Tibial nerve (tissue), 4 donors: ENCODE results near the gene IFT172. TPM values are rescaled to one million over a fixed set of nuclear protein-coding genes. Genes with fewer than 3 reads are reported as not detected.

Experiments
- DNase-seq, 2 donors: peaks; one replicate each; pipeline ENCODE4 v3.0.0-alpha.2; 2019; ENCODE audit warnings: low spot score in 2 of 2
- H3K27ac ChIP-seq, 4 donors: fragments of 200-600 bp; sonication (generic) in 3 of 4; one replicate each; pipeline ENCODE4 v1.5.1; 2017 to 2019; ENCODE audit warnings: mild to moderate bottlenecking in 1 of 4
- H3K27me3 ChIP-seq, 2 donors: fragments of 200-600 bp; sonication (generic) in 1 of 2; one replicate each; pipeline versions ENCODE4 v1.5.1 to v1.6.0; 2017 to 2019
- H3K36me3 ChIP-seq, 3 donors: fragments of 200-600 bp; sonication (generic); one replicate each; pipeline ENCODE4 v1.5.1; 2018 to 2019
- H3K4me1 ChIP-seq, 4 donors: fragments of 200-600 bp; sonication (generic) in 3 of 4; one replicate each; pipeline ENCODE4 v1.5.1; 2017 to 2019
- H3K4me3 ChIP-seq, 4 donors: fragments of 200-600 bp; sonication (generic) in 3 of 4; one replicate each; pipeline ENCODE4 v1.5.1; 2017 to 2019; ENCODE audit warnings: mild to moderate bottlenecking in 1 of 4, moderate library complexity in 1 of 4
- H3K9me3 ChIP-seq, 4 donors: fragments of 200-600 bp; sonication (generic) in 3 of 4; one replicate each; pipeline ENCODE4 v1.5.1; 2017 to 2019
- CTCF ChIP-seq, 5 experiments: fragments of 200-600 bp in 3 of 5; fragments of 450-650 bp in 2 of 5; sonication (generic) in 3 of 5; IDR thresholded peaks; one replicate each; pipeline ENCODE4 v1.5.1; 2016 to 2019; ENCODE audit warnings: antibody characterized with exemption in 5 of 5, mild to moderate bottlenecking in 3 of 5, moderate library complexity in 2 of 5
- EP300 ChIP-seq, 2 donors: sonication (generic); formaldehyde crosslinking; IDR thresholded peaks; one replicate each; pipeline ENCODE4 v1.6.1; 2017; ENCODE audit warnings: antibody characterized with exemption in 2 of 2, mild to moderate bottlenecking in 1 of 2
- POLR2A ChIP-seq, 2 donors: fragments of 450-650 bp; IDR thresholded peaks; one replicate each; pipeline ENCODE4 v1.6.1; 2017; ENCODE audit warnings: antibody characterized with exemption in 2 of 2, mild to moderate bottlenecking in 2 of 2, moderate library complexity in 2 of 2
- WGBS, 2 donors: methylation state at CpG; one replicate each; pipeline ENCODE4 v1.1.5; 2018; 5-methylcytosine and 5-hydroxymethylcytosine counted together
- small RNA-seq: library from RNA; depleted of rRNA; stranded (forward); fragments of <200 nt; gene quantifications from one replicate; pipeline ENCODE3, GENCODE V24; 2016
- total RNA-seq, 4 donors: library from RNA; depleted of rRNA; stranded (reverse); fragments of >200 nt; gene quantifications; one replicate each; pipeline ENCODE4 v1.1.0, GENCODE V29; 2016

Gene IFT172
- total RNA-seq, 4 donors from 2014 or later, result 27.8 to 61.4 (median 40.9) TPM

- WGBS, 2 donors, result 0 to 1% methylated on average over 33 of the region's 33 CpGs
- Histone ChIP-seq H3K9me3 (no peaks in the 10 kb centered on the region), H3K27me3 (no peaks in the 10 kb centered on the region), H3K4me3 (peak overlapping the region; percentile 78 to 99 (median 98)), H3K4me1 (peaks cover 0 to 35% (median 6%) of the 10 kb centered on the region in 4 donors), H3K36me3 (peaks cover 0 to 15% (median 0%) of the 10 kb centered on the region in 3 donors), H3K27ac (peak overlapping the region; percentile 23 to 88 (median 81))
- no peak for TF ChIP-seq CTCF (IDR thresholded peaks at IDR 0.05)
- no peak for TF ChIP-seq EP300 (IDR thresholded peaks at IDR 0.05)
- TF ChIP-seq POLR2A (IDR thresholded peaks at IDR 0.05), result no peak
- no peak for DNase-seq
Measured at GRCh38 chr2:27408601-27409320, 80.8 kb downstream of the IFT172 start.

GRCh38 chr2:27407798-27408491 is 81.6 kb downstream of the IFT172 start:
- peak in 1 of 2 donors; percentile 16 for DNase-seq
- Histone ChIP-seq H3K4me1 (peaks cover 0 to 36% (median 6%) of the 10 kb centered on the region in 4 donors), H3K36me3 (peaks cover 0 to 15% (median 0%) of the 10 kb centered on the region in 3 donors), H3K9me3 (no peaks in the 10 kb centered on the region), H3K27ac (no peak overlapping the region), H3K27me3 (no peaks in the 10 kb centered on the region), H3K4me3 (peak overlapping the region in 3 of 4 donors; percentile 96 to 99 (median 99))
- TF ChIP-seq CTCF (IDR thresholded peaks at IDR 0.05) (peak; percentile 12 to 46 (median 33)), EP300 (IDR thresholded peaks at IDR 0.05) (no peak)
- 50 to 52% methylated on average over 16 of the region's 16 CpGs for WGBS, 2 donors

GRCh38 chr2:27400348-27401135 is 89.0 kb downstream of the IFT172 start:
- WGBS, 2 donors, result 97 to 98% methylated on average over 2 of the region's 2 CpGs
- TF ChIP-seq CTCF (IDR thresholded peaks at IDR 0.05), result no peak
- no peak for TF ChIP-seq POLR2A (IDR thresholded peaks at IDR 0.05)
- TF ChIP-seq EP300 (IDR thresholded peaks at IDR 0.05), result no peak
- Histone ChIP-seq H3K4me3 (no peak overlapping the region), H3K27me3 (no peaks in the 10 kb centered on the region), H3K36me3 (peaks cover 0 to 6% (median 0%) of the 10 kb centered on the region in 3 donors), H3K9me3 (no peaks in the 10 kb centered on the region), H3K4me1 (peaks cover 0 to 3% (median 1%) of the 10 kb centered on the region in 4 donors), H3K27ac (no peak overlapping the region)
- no peak for DNase-seq

GRCh38 chr2:27398962-27399361 is 90.6 kb downstream of the IFT172 start:
- no peak for TF ChIP-seq POLR2A (IDR thresholded peaks at IDR 0.05)
- no peak for TF ChIP-seq EP300 (IDR thresholded peaks at IDR 0.05)
- no peak for TF ChIP-seq CTCF (IDR thresholded peaks at IDR 0.05)
- H3K9me3 ChIP-seq, result no peaks in the 10 kb centered on the region
- H3K4me3 ChIP-seq, result no peak overlapping the region
- H3K36me3 ChIP-seq, result no peaks in the 10 kb centered on the region
- H3K27me3 ChIP-seq, result no peaks in the 10 kb centered on the region
- H3K27ac ChIP-seq, result no peak overlapping the region
- peaks cover 0 to 3% (median 1%) of the 10 kb centered on the region in 4 donors for H3K4me1 ChIP-seq
- 97 to 98% methylated on average over 5 of the region's 5 CpGs for WGBS, 2 donors
- no peak for DNase-seq

Small RNAs within 50 kb of the gene (small RNA-seq; reads per million reads assigned to genes)
- gene RNU6-986P, result not detected

Other genes with a start within 250 kb of the IFT172 start
- gene SLC30A3, start 226.7 kb downstream of the IFT172 start, total RNA-seq, result under 1 TPM in 1 of 4 donors, not detected in 3; 0.44 TPM
- gene DNAJC5G, start 214.3 kb downstream of the IFT172 start, total RNA-seq, result 1 to 10 TPM in 1 of 4 donors, not detected in 3; 2.5 TPM
- 1 to 10 TPM in 2 of 4 donors, under 1 TPM in 2; 0.21 to 2.7 (median 1.3) TPM for gene TRIM54, start 207.3 kb downstream of the IFT172 start, total RNA-seq
- gene UCN, start 181.3 kb downstream of the IFT172 start, total RNA-seq, result 10 to 100 TPM; 14.9 to 24.0 (median 16.8) TPM
- 100 to 1,000 TPM in 1 of 4 donors, 10 to 100 TPM in 3; 68.4 to 105 (median 87.3) TPM for gene MPV17, start 166.6 kb downstream of the IFT172 start, total RNA-seq
- gene GTF3C2, start 133.0 kb downstream of the IFT172 start, total RNA-seq, result 10 to 100 TPM; 38.9 to 54.0 (median 46.0) TPM
- gene EIF2B4, start 119.4 kb downstream of the IFT172 start, total RNA-seq, result 10 to 100 TPM; 43.3 to 69.0 (median 59.8) TPM
- 10 to 100 TPM; 71.6 to 97.7 (median 90.8) TPM for gene SNX17, start 119.1 kb downstream of the IFT172 start, total RNA-seq
- 10 to 100 TPM; 12.9 to 16.8 (median 14.4) TPM for gene ZNF513, start 109.0 kb downstream of the IFT172 start, total RNA-seq
- 10 to 100 TPM; 33.7 to 53.6 (median 47.9) TPM for gene PPM1G, start 80.2 kb downstream of the IFT172 start, total RNA-seq
- gene NRBP1, start 61.1 kb downstream of the IFT172 start, total RNA-seq, result 10 to 100 TPM; 43.7 to 62.5 (median 56.7) TPM
- gene KRTCAP3, start 47.4 kb downstream of the IFT172 start, total RNA-seq, result 10 to 100 TPM in 1 of 4 donors, 1 to 10 TPM in 1, not detected in 2; 3.6 to 18.1 TPM
- gene FNDC4, start 5.5 kb upstream of the IFT172 start, total RNA-seq, result 10 to 100 TPM in 2 of 4 donors, 1 to 10 TPM in 2; 7.0 to 30.3 (median 9.3) TPM
- gene GCKR, start 7.1 kb upstream of the IFT172 start, total RNA-seq, result not detected
- 10 to 100 TPM; 29.9 to 52.0 (median 42.4) TPM for gene ZNF512, start 93.3 kb upstream of the IFT172 start, total RNA-seq
- 1 to 10 TPM; 3.8 to 7.2 (median 4.7) TPM for gene CCDC121, start 139.3 kb upstream of the IFT172 start, total RNA-seq
- 10 to 100 TPM; 16.3 to 22.2 (median 19.8) TPM for gene GPN1, start 139.3 kb upstream of the IFT172 start, total RNA-seq
- gene SUPT7L, start 173.9 kb upstream of the IFT172 start, total RNA-seq, result 10 to 100 TPM; 30.2 to 36.3 (median 33.8) TPM
- gene SLC4A1AP, start 174.1 kb upstream of the IFT172 start, total RNA-seq, result 10 to 100 TPM; 22.9 to 31.2 (median 28.6) TPM